GM23338 (cell line): Measurements from ENCODE around the gene WDR35.

Experiments used
- CREB1 ChIP-seq: fragments of 250-450 bp; sonication (Bioruptor Pico); IDR thresholded peaks from 2 replicates; pipeline ENCODE4 v1.5.0; 2020; ENCODE audit warnings: low read depth, mild to moderate bottlenecking, moderate library complexity
- ETS1 ChIP-seq: IDR thresholded peaks from 2 replicates; pipeline ENCODE4 v1.6.1; 2016; ENCODE audit warnings: antibody characterized with exemption
- EZH2 ChIP-seq: fragments of 200-600 bp; sonication (generic); IDR thresholded peaks from one replicate; pipeline ENCODE4 v1.8.0; 2017; ENCODE audit warnings: antibody characterized with exemption, mild to moderate bottlenecking, low read depth; ENCODE audit not compliant: unreplicated experiment
- EZH2phosphoT487 ChIP-seq: fragments of 200-600 bp; sonication (generic); IDR thresholded peaks from one replicate; pipeline ENCODE4 v1.8.1; 2018; ENCODE audit warnings: antibody characterized with exemption; ENCODE audit not compliant: unreplicated experiment
- JUNB ChIP-seq: IDR thresholded peaks from one replicate; pipeline ENCODE4 v1.6.1; 2016; ENCODE audit warnings: antibody characterized with exemption; ENCODE audit not compliant: unreplicated experiment
- NANOG ChIP-seq: IDR thresholded peaks from 2 replicates; pipeline ENCODE4 v1.6.1; 2016; ENCODE audit warnings: antibody characterized with exemption, borderline replicate concordance
- POLR2AphosphoS5 ChIP-seq: IDR thresholded peaks from 2 replicates; pipeline ENCODE4 v1.6.1; 2016; ENCODE audit warnings: antibody characterized with exemption, low read depth
- STAT1 ChIP-seq: IDR thresholded peaks from one replicate; pipeline ENCODE4 v1.6.1; 2016; ENCODE audit warnings: antibody characterized with exemption; ENCODE audit not compliant: unreplicated experiment
- ZNF114 ChIP-seq: fragments of 250-450 bp; sonication (Bioruptor Pico); IDR thresholded peaks from 2 replicates; pipeline ENCODE4 v1.5.0; 2020; ENCODE audit warnings: mild to moderate bottlenecking, moderate library complexity
- ZNF331 ChIP-seq: fragments of 250-450 bp; sonication (Bioruptor Pico); IDR thresholded peaks from 2 replicates; pipeline ENCODE4 v1.5.0; 2020; ENCODE audit warnings: low read depth, mild to moderate bottlenecking, moderate library complexity
- TF ChIP-seq, protein P1 (sequence below), 2 experiments: fragments of 200-600 bp in 1 of 2; sonication (generic) in 1 of 2; conservative IDR thresholded peaks; 2 replicates each; pipeline versions ENCODE4 v1.5.1 to v1.6.1; 2016 to 2017; ENCODE audit warnings: antibody characterized with exemption in 2 of 2, low read depth in 2 of 2, mild to moderate bottlenecking in 2 of 2, moderate library complexity in 1 of 2
- TF ChIP-seq, protein P2 (sequence below): IDR thresholded peaks from one replicate; pipeline ENCODE4 v1.6.1; 2018; ENCODE audit warnings: antibody characterized with exemption; ENCODE audit not compliant: unreplicated experiment
- TF ChIP-seq, protein P3 (sequence below): fragments of 250-450 bp; sonication (Bioruptor Pico); IDR thresholded peaks from 2 replicates; pipeline ENCODE4 v1.5.0; 2020; ENCODE audit warnings: mild to moderate bottlenecking, moderate library complexity

DNA sequence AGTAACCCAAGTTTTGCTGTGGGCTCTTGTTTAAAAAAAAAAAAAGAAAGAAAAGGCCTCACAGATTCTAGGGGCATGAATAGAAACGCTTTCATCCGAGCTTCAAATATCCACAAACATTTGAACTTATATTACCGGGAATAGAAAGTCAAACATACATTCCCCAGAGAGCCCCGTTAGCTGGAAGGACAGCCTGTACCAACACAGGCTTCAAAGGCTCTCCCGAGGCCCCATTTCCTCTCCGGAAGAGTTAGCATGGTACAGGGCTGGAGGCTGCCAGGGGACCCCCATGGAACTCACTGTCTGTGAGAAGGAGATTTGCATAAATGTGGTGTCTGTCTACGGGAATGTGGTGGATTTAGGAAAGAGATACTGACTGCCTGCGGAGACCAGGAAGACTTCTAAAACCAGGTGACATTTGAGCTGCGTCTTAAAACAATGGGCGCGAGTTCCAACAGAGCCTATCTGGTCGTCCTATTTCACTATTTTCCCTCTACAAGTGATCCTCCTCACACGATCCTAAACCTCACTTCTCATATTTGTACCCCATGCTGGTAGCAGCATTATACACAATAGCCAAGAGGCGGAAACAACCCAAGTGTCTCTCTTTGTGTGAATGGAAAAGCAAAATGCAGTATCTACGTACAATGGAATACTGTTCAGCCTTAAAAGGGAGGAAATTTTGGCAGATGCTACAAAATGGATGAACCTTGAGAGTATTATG is 23.4 kb upstream of the WDR35 start:
- TF ChIP-seq EZH2 (peak; percentile 24), POLR2AphosphoS5 (no peak), STAT1 (no peak), CREB1 (CRISPR knock-in tag) (no peak), EZH2phosphoT487 (no peak), JUNB (no peak), ETS1 (no peak), ZNF114 (CRISPR knock-in tag) (no peak), ZNF331 (CRISPR knock-in tag) (no peak), NANOG (no peak)
- TF ChIP-seq, protein P1, sequence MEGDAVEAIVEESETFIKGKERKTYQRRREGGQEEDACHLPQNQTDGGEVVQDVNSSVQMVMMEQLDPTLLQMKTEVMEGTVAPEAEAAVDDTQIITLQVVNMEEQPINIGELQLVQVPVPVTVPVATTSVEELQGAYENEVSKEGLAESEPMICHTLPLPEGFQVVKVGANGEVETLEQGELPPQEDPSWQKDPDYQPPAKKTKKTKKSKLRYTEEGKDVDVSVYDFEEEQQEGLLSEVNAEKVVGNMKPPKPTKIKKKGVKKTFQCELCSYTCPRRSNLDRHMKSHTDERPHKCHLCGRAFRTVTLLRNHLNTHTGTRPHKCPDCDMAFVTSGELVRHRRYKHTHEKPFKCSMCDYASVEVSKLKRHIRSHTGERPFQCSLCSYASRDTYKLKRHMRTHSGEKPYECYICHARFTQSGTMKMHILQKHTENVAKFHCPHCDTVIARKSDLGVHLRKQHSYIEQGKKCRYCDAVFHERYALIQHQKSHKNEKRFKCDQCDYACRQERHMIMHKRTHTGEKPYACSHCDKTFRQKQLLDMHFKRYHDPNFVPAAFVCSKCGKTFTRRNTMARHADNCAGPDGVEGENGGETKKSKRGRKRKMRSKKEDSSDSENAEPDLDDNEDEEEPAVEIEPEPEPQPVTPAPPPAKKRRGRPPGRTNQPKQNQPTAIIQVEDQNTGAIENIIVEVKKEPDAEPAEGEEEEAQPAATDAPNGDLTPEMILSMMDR (conservative IDR thresholded peaks at IDR 0.05; ENCODE audit: low read depth in 2 of 2) = no peak
- TF ChIP-seq, protein P2, sequence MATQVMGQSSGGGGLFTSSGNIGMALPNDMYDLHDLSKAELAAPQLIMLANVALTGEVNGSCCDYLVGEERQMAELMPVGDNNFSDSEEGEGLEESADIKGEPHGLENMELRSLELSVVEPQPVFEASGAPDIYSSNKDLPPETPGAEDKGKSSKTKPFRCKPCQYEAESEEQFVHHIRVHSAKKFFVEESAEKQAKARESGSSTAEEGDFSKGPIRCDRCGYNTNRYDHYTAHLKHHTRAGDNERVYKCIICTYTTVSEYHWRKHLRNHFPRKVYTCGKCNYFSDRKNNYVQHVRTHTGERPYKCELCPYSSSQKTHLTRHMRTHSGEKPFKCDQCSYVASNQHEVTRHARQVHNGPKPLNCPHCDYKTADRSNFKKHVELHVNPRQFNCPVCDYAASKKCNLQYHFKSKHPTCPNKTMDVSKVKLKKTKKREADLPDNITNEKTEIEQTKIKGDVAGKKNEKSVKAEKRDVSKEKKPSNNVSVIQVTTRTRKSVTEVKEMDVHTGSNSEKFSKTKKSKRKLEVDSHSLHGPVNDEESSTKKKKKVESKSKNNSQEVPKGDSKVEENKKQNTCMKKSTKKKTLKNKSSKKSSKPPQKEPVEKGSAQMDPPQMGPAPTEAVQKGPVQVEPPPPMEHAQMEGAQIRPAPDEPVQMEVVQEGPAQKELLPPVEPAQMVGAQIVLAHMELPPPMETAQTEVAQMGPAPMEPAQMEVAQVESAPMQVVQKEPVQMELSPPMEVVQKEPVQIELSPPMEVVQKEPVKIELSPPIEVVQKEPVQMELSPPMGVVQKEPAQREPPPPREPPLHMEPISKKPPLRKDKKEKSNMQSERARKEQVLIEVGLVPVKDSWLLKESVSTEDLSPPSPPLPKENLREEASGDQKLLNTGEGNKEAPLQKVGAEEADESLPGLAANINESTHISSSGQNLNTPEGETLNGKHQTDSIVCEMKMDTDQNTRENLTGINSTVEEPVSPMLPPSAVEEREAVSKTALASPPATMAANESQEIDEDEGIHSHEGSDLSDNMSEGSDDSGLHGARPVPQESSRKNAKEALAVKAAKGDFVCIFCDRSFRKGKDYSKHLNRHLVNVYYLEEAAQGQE = no peak
- TF ChIP-seq, protein P3, sequence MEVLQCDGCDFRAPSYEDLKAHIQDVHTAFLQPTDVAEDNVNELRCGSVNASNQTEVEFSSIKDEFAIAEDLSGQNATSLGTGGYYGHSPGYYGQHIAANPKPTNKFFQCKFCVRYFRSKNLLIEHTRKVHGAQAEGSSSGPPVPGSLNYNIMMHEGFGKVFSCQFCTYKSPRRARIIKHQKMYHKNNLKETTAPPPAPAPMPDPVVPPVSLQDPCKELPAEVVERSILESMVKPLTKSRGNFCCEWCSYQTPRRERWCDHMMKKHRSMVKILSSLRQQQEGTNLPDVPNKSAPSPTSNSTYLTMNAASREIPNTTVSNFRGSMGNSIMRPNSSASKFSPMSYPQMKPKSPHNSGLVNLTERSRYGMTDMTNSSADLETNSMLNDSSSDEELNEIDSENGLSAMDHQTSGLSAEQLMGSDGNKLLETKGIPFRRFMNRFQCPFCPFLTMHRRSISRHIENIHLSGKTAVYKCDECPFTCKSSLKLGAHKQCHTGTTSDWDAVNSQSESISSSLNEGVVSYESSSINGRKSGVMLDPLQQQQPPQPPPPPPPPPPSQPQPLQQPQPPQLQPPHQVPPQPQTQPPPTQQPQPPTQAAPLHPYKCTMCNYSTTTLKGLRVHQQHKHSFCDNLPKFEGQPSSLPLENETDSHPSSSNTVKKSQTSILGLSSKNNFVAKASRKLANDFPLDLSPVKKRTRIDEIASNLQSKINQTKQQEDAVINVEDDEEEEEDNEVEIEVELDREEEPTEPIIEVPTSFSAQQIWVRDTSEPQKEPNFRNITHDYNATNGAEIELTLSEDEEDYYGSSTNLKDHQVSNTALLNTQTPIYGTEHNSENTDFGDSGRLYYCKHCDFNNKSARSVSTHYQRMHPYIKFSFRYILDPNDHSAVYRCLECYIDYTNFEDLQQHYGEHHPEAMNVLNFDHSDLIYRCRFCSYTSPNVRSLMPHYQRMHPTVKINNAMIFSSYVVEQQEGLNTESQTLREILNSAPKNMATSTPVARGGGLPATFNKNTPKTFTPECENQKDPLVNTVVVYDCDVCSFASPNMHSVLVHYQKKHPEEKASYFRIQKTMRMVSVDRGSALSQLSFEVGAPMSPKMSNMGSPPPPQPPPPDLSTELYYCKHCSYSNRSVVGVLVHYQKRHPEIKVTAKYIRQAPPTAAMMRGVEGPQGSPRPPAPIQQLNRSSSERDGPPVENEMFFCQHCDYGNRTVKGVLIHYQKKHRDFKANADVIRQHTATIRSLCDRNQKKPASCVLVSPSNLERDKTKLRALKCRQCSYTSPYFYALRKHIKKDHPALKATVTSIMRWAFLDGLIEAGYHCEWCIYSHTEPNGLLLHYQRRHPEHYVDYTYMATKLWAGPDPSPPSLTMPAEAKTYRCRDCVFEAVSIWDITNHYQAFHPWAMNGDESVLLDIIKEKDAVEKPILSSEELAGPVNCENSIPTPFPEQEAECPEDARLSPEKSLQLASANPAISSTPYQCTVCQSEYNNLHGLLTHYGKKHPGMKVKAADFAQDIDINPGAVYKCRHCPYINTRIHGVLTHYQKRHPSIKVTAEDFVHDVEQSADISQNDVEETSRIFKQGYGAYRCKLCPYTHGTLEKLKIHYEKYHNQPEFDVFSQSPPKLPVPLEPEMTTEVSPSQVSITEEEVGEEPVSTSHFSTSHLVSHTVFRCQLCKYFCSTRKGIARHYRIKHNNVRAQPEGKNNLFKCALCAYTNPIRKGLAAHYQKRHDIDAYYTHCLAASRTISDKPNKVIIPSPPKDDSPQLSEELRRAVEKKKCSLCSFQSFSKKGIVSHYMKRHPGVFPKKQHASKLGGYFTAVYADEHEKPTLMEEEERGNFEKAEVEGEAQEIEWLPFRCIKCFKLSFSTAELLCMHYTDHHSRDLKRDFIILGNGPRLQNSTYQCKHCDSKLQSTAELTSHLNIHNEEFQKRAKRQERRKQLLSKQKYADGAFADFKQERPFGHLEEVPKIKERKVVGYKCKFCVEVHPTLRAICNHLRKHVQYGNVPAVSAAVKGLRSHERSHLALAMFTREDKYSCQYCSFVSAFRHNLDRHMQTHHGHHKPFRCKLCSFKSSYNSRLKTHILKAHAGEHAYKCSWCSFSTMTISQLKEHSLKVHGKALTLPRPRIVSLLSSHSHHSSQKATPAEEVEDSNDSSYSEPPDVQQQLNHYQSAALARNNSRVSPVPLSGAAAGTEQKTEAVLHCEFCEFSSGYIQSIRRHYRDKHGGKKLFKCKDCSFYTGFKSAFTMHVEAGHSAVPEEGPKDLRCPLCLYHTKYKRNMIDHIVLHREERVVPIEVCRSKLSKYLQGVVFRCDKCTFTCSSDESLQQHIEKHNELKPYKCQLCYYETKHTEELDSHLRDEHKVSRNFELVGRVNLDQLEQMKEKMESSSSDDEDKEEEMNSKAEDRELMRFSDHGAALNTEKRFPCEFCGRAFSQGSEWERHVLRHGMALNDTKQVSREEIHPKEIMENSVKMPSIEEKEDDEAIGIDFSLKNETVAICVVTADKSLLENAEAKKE (CRISPR knock-in tag) = no peak
